GM23338 (cell line): ENCODE measurements around the gene PCSK5. TPM values are rescaled to one million over a fixed set of nuclear protein-coding genes. Genes with fewer than 3 reads are reported as not detected.

Experiments used
- ATAC-seq: fragments of 200-7000 bp; cut with Tn5 transposase; 3 replicates; pipeline ENCODE4 v1.9.1; 2020
- DNase-seq: peaks from one replicate; pipeline ENCODE4 v3.0.0-alpha.2; 2015; ENCODE audit warnings: low spot score
- H2AFZ ChIP-seq: fragments of 200-600 bp; sonication (generic); 2 replicates; pipeline ENCODE4 v1.8.0; 2016; ENCODE audit warnings: antibody characterized with exemption, mild to moderate bottlenecking, moderate library complexity
- H3F3A ChIP-seq: fragments of 200-600 bp; sonication (generic); replicated peaks from 2 replicates; pipeline ENCODE4 v1.8.0; 2017; ENCODE audit warnings: antibody characterized with exemption, mixed run types, low read depth
- H3K27ac ChIP-seq: fragments of 200-600 bp; sonication (generic); 2 replicates; pipeline ENCODE4 v1.6.1; 2016; ENCODE audit warnings: low read depth
- H3K27me3 ChIP-seq: fragments of 200-600 bp; sonication (generic); 2 replicates; pipeline ENCODE4 v1.8.0; 2016; ENCODE audit warnings: mild to moderate bottlenecking, mixed run types, moderate library complexity; ENCODE audit not compliant: insufficient read depth
- H3K36me3 ChIP-seq: fragments of 200-600 bp; sonication (generic); 2 replicates; pipeline ENCODE4 v1.8.0; 2016; ENCODE audit warnings: mild to moderate bottlenecking; ENCODE audit not compliant: insufficient read depth
- H3K4me1 ChIP-seq: fragments of 200-600 bp; sonication (generic); 2 replicates; pipeline ENCODE4 v1.8.0; 2016; ENCODE audit warnings: mild to moderate bottlenecking, moderate library complexity; ENCODE audit not compliant: insufficient read depth
- H3K4me2 ChIP-seq: fragments of 200-600 bp; sonication (generic); 2 replicates; pipeline ENCODE4 v1.7.1; 2017; ENCODE audit warnings: mixed run types
- H3K4me3 ChIP-seq: fragments of 200-600 bp; sonication (generic); 2 replicates; pipeline ENCODE4 v1.6.1; 2016; ENCODE audit warnings: mixed run types
- H3K79me2 ChIP-seq: fragments of 200-600 bp; sonication (generic); replicated peaks from 2 replicates; pipeline ENCODE4 v1.8.0; 2017; ENCODE audit warnings: mild to moderate bottlenecking; ENCODE audit not compliant: insufficient read depth
- H3K9me2 ChIP-seq: fragments of 200-600 bp; sonication (generic); 2 replicates; pipeline ENCODE4 v1.8.0; 2017; ENCODE audit not compliant: insufficient read depth
- H4K20me1 ChIP-seq: fragments of 200-600 bp; sonication (generic); replicated peaks from 2 replicates; pipeline ENCODE4 v1.8.0; 2017; ENCODE audit warnings: mild to moderate bottlenecking; ENCODE audit not compliant: insufficient read depth
- H3K27ac Mint-ChIP-seq: 2 replicates; pipeline ENCODE4 v1.8.0; 2020; ENCODE audit warnings: inconsistent platforms, mild to moderate bottlenecking, moderate library complexity, mixed read lengths
- H3K27me3 Mint-ChIP-seq: 3 replicates; pipeline ENCODE4 v1.8.0; 2022; ENCODE audit warnings: low read depth, mild to moderate bottlenecking, moderate library complexity, mixed read lengths, inconsistent platforms; ENCODE audit not compliant: insufficient read depth, poor library complexity
- H3K36me3 Mint-ChIP-seq: 3 replicates; pipeline ENCODE4 v1.8.0; 2021; ENCODE audit warnings: low read depth, mild to moderate bottlenecking, inconsistent platforms, moderate library complexity, mixed read lengths
- H3K4me1 Mint-ChIP-seq: 3 replicates; pipeline ENCODE4 v1.8.0; 2020; ENCODE audit warnings: mild to moderate bottlenecking, inconsistent platforms, mixed read lengths
- H3K4me3 Mint-ChIP-seq: 3 replicates; pipeline ENCODE4 v1.8.0; 2021; ENCODE audit warnings: moderate library complexity, mild to moderate bottlenecking, inconsistent platforms, mixed read lengths
- H3K9me3 Mint-ChIP-seq: 3 replicates; pipeline ENCODE4 v1.8.0; 2020; ENCODE audit warnings: moderate library complexity, mild to moderate bottlenecking, inconsistent platforms, mixed read lengths
- CREB1 ChIP-seq: fragments of 250-450 bp; sonication (Bioruptor Pico); IDR thresholded peaks from 2 replicates; pipeline ENCODE4 v1.5.0; 2020; ENCODE audit warnings: low read depth, mild to moderate bottlenecking, moderate library complexity
- CTCF ChIP-seq, 2 experiments: fragments of 200-600 bp in 1 of 2; sonication (generic) in 1 of 2; conservative IDR thresholded peaks; 2 replicates each; pipeline versions ENCODE4 v1.5.1 to v1.6.1; 2016 to 2017; ENCODE audit warnings: antibody characterized with exemption in 2 of 2, low read depth in 2 of 2, mild to moderate bottlenecking in 2 of 2, moderate library complexity in 1 of 2
- ETS1 ChIP-seq: IDR thresholded peaks from 2 replicates; pipeline ENCODE4 v1.6.1; 2016; ENCODE audit warnings: antibody characterized with exemption
- EZH2 ChIP-seq: fragments of 200-600 bp; sonication (generic); IDR thresholded peaks from one replicate; pipeline ENCODE4 v1.8.0; 2017; ENCODE audit warnings: antibody characterized with exemption, mild to moderate bottlenecking, low read depth; ENCODE audit not compliant: unreplicated experiment
- EZH2phosphoT487 ChIP-seq: fragments of 200-600 bp; sonication (generic); IDR thresholded peaks from one replicate; pipeline ENCODE4 v1.8.1; 2018; ENCODE audit warnings: antibody characterized with exemption; ENCODE audit not compliant: unreplicated experiment
- JUNB ChIP-seq: IDR thresholded peaks from one replicate; pipeline ENCODE4 v1.6.1; 2016; ENCODE audit warnings: antibody characterized with exemption; ENCODE audit not compliant: unreplicated experiment
- NANOG ChIP-seq: IDR thresholded peaks from 2 replicates; pipeline ENCODE4 v1.6.1; 2016; ENCODE audit warnings: antibody characterized with exemption, borderline replicate concordance
- POLR2AphosphoS5 ChIP-seq: IDR thresholded peaks from 2 replicates; pipeline ENCODE4 v1.6.1; 2016; ENCODE audit warnings: antibody characterized with exemption, low read depth
- REST ChIP-seq: IDR thresholded peaks from one replicate; pipeline ENCODE4 v1.6.1; 2018; ENCODE audit warnings: antibody characterized with exemption; ENCODE audit not compliant: unreplicated experiment
- STAT1 ChIP-seq: IDR thresholded peaks from one replicate; pipeline ENCODE4 v1.6.1; 2016; ENCODE audit warnings: antibody characterized with exemption; ENCODE audit not compliant: unreplicated experiment
- ZNF114 ChIP-seq: fragments of 250-450 bp; sonication (Bioruptor Pico); IDR thresholded peaks from 2 replicates; pipeline ENCODE4 v1.5.0; 2020; ENCODE audit warnings: mild to moderate bottlenecking, moderate library complexity
- ZNF331 ChIP-seq: fragments of 250-450 bp; sonication (Bioruptor Pico); IDR thresholded peaks from 2 replicates; pipeline ENCODE4 v1.5.0; 2020; ENCODE audit warnings: low read depth, mild to moderate bottlenecking, moderate library complexity
- ZNF462 ChIP-seq: fragments of 250-450 bp; sonication (Bioruptor Pico); IDR thresholded peaks from 2 replicates; pipeline ENCODE4 v1.5.0; 2020; ENCODE audit warnings: mild to moderate bottlenecking, moderate library complexity
- polyA plus RNA-seq: library from polyadenylated mRNA; unstranded; fragments of >200 nt; fragmentation: Nextera tagmentation; extraction: Ambion mirVana; gene quantifications from 2 replicates; pipeline ENCODE4 v1.2.1, GENCODE V29; 2016
- total RNA-seq: library from RNA; depleted of rRNA; stranded (reverse); fragments of >200 nt; shearing (Covaris generic); gene quantifications from 2 replicates; pipeline ENCODE4 v1.2.3, GENCODE V29; 2014

PCSK5 gene
- total and polyA plus RNA-seq, 2 experiments from 2014 or later, result 12.3 to 34.8 TPM

- Mint-ChIP-seq H3K9me3 (no peaks in the 10 kb centered on the region; the same call in 2 of the 3 replicates), H3K4me1 (peaks cover 37% of the 10 kb centered on the region)
- peak; percentile 25 for DNase-seq
These were observed 147.2 kb downstream of the PCSK5 start for GRCh38 chr9:76037587-76038225.

More at GRCh38 chr9:76037587-76038225, 147.2 kb downstream of the PCSK5 start:
- H3K27ac Mint-ChIP-seq, result peak overlapping the region; percentile 86
- TF ChIP-seq STAT1, result no peak
- TF ChIP-seq CREB1 (CRISPR knock-in tag), result no peak
- TF ChIP-seq EZH2phosphoT487, result no peak
- no peak for TF ChIP-seq JUNB
- no peak for TF ChIP-seq NANOG
- no peak for TF ChIP-seq ETS1
- TF ChIP-seq ZNF462 (CRISPR knock-in tag), result no peak
- TF ChIP-seq REST, result no peak
- no peak for TF ChIP-seq CTCF (conservative IDR thresholded peaks at IDR 0.05; ENCODE audit: low read depth in 2 of 2)
- TF ChIP-seq POLR2AphosphoS5, result no peak
- TF ChIP-seq ZNF114, result no peak
- TF ChIP-seq ZNF331 (CRISPR knock-in tag), result no peak
- no peak for TF ChIP-seq EZH2
- Histone ChIP-seq H3K9me2 (no peaks in the 10 kb centered on the region), H3K79me2 (no peaks in the 10 kb centered on the region), H3K27ac (peak overlapping the region; percentile 82), H3F3A (no peaks in the 10 kb centered on the region), H3K4me1 (peaks cover 27% of the 10 kb centered on the region), H3K4me3 (no peak overlapping the region), H3K36me3 (no peaks in the 10 kb centered on the region; the same call in 1 of the 2 replicates), H2AFZ (no peak overlapping the region), H4K20me1 (no peaks in the 10 kb centered on the region), H3K4me2 (peak overlapping the region; percentile 37), H3K27me3 (no peaks in the 10 kb centered on the region)
- peaks cover 2% of the 10 kb centered on the region for H3K27me3 Mint-ChIP-seq
- ATAC-seq, result peak; percentile 35; the same call in 1 of the 3 replicates
- H3K36me3 Mint-ChIP-seq, result peaks cover 3% of the 10 kb centered on the region; the same call in 1 of the 3 replicates
- H3K4me3 Mint-ChIP-seq, result no peak overlapping the region; the same call in 2 of the 3 replicates
